Measurements from ENCODE around the gene TMEM107. TPM values are rescaled to one million over a fixed set of nuclear protein-coding genes. Genes with fewer than 3 reads are reported as not detected.

Gene TMEM107
- total RNA-seq, 1 donor from 2014 or later, result 19.3 TPM

- H3K4me1 Mint-ChIP-seq (ENCODE audit: low read depth), result peaks cover 34% of the 10 kb centered on the region
- H3K27me3 Mint-ChIP-seq (ENCODE audit: insufficient read depth), result no peaks in the 10 kb centered on the region
- H3K27ac Mint-ChIP-seq, result peak overlapping the region; percentile 94
- H3K36me3 Mint-ChIP-seq (ENCODE audit: low read depth), result peaks cover 14% of the 10 kb centered on the region
- peak overlapping the region; percentile 96 for H3K4me3 Mint-ChIP-seq
- intact Hi-C loops (cut with micrococcal nuclease), result loop anchor here (1.0 to 5.0 kb wide), 5 partner anchors 9 to 36 kb away; partner anchors contain the start of genes CTC1 and PFAS
- H3K9me3 Mint-ChIP-seq, result no peaks in the 10 kb centered on the region
- DNase-seq (ENCODE audit: low spot score), result no peak
Observed at GRCh38 chr17:8210761-8211458, 34.7 kb upstream of the TMEM107 start.

DNA sequence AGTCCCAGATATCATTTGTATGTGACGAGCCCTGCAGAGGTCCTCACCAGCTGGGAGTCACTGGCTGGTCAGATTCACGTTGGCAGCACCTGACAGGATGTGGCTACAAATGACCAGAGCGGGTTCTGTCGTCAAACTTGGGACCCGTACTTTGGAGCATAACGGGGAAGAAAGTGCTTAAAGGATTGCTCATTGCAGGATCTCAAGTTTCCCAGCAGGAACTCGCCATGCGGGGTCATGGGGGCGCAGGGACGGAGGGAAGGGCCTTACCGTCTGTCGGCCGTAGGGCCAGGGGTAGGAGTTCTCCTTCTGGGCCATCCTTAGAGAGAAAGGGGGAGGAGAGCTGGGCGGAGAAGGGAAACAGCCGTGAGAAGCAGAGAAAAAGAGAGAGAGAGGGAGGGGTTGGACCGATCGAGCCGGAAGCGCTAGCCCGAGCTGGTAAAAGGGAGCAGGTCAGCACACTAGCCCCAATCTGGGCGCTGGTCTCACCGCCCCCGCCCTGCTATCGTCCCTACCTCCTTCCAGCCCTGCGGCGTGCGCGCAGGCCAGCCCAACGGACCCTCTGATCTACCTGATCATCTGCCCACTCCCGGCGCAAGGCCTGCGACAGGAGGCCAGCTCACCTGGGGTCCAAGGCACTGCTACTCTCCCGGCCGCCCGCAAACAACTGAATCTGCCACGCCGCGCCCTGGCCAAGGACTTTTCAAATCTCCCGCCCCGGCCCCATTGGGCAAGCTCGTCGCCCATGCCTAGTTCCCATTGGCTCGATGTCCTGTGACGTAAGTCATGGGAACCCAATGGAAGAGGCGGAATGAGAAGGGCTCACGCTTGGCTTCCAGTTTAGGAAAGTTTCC lies 34.0 kb upstream of the TMEM107 start, which contains the start of gene AURKB:
Gene AURKB, minus strand, starts transcription at position 669 of the 854 bp plus-strand sequence. Its CDS starts 351 bp downstream, at position 318.
- intact Hi-C loops (cut with micrococcal nuclease), result loop anchor here (1.0 to 5.0 kb wide), 5 partner anchors 10 to 37 kb away; partner anchors contain the start of genes CTC1 and PFAS
- Mint-ChIP-seq H3K4me3 (peak within 1 kb of the TSS; percentile 96), H3K9me3 (no peaks in the 10 kb centered on the region), H3K27me3 (ENCODE audit: insufficient read depth) (no peaks in the 10 kb centered on the region), H3K36me3 (ENCODE audit: low read depth) (peaks cover 16% of the 10 kb centered on the region), H3K27ac (peak within 1 kb of the TSS; percentile 94), H3K4me1 (ENCODE audit: low read depth) (peaks cover 34% of the 10 kb centered on the region)
- DNase-seq (ENCODE audit: low spot score), result peak; percentile 91

- H3K27me3 Mint-ChIP-seq (ENCODE audit: insufficient read depth), result no peaks in the 10 kb centered on the region
- H3K36me3 Mint-ChIP-seq (ENCODE audit: low read depth), result peaks cover 27% of the 10 kb centered on the region
- DNase-seq (ENCODE audit: low spot score), result no peak
- no peak overlapping the region for H3K27ac Mint-ChIP-seq
- no peak overlapping the region for H3K4me3 Mint-ChIP-seq
- H3K9me3 Mint-ChIP-seq, result no peaks in the 10 kb centered on the region
- H3K4me1 Mint-ChIP-seq (ENCODE audit: low read depth), result peaks cover 29% of the 10 kb centered on the region
- intact Hi-C loops (cut with micrococcal nuclease), result no loop called here
Observed at GRCh38 chr17:8206536-8206935, 30.4 kb upstream of the TMEM107 start.

DNA sequence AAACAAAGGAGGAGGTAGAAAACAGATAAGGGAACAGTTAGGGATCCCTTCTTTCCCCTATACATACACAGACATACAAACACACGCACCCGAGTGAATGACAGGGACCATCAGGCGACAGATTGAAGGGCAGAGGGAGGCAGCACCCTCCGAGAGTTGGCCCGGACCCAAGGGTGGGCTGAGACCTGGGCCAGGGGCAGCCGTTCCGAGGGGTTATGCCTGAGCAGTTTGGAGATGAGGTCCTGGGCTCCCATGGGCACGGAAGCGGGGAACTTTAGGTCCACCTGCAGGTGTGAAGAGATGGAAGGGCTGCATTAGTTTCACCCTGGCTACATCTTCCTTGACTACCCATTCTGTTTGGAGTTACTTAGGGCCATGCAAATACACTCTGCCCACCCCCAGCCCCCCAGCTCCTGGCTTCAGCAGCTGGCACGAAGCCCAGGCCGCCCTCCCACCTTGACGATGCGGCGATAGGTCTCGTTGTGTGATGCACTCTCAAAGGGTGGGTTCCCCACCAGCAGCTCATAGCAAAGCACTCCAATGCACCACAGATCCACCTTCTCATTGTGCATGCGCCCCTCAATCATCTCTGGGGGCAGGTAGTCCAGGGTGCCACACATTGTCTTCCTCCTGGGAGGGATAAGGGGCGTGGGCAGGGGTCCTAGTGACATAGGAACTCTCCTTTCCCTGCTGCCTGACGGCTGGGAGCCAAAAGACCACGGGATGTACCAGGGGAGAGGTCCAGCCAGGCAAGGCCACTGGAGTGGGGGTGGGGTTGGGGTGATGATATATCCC lies 28.8 kb upstream of the TMEM107 start:
- peaks cover 30% of the 10 kb centered on the region for H3K36me3 Mint-ChIP-seq (ENCODE audit: low read depth)
- H3K4me1 Mint-ChIP-seq (ENCODE audit: low read depth), result peaks cover 26% of the 10 kb centered on the region
- H3K4me3 Mint-ChIP-seq, result no peak overlapping the region
- no peak for DNase-seq (ENCODE audit: low spot score)
- no peaks in the 10 kb centered on the region for H3K9me3 Mint-ChIP-seq
- H3K27ac Mint-ChIP-seq, result no peak overlapping the region
- no peaks in the 10 kb centered on the region for H3K27me3 Mint-ChIP-seq (ENCODE audit: insufficient read depth)
- intact Hi-C loops (cut with micrococcal nuclease), result no loop called here

DNA sequence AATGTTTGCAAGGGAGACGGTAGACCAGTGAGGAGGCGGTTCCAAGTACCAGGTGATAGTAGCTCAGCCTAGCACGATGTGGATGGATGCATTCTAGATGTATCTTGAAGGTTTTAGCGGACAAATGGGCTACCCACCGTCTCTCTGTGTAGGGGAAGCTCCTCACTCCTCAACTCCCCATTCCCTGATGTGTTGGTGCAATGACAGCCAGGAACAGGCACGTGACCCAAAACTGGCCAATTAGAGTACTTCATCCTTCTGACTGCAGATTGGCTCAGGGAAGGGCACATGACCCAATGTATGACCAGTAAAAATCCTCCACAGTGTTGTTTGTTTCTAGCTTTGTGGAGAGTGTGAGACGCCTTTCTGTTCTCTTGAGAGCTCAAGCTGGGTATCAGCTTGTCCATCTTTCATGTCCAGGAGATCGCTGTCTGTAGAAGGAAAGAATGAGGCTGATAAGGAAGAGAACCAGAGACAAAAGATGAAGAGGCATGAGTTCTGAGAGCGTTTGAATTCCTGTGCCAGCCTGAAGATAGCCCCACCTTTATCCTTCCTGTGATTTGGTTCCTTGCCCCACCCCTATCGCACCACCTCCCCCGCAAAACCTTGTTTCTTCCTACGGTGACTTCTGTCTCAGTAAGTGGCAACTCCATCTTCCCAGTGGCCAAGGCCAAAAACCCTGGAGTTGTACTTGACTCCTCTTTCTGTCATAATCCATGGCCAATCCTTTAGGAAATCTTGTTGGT lies 16.1 kb upstream of the TMEM107 start:
- Mint-ChIP-seq H3K9me3 (no peaks in the 10 kb centered on the region), H3K27ac (no peak overlapping the region), H3K36me3 (ENCODE audit: low read depth) (no peaks in the 10 kb centered on the region), H3K27me3 (ENCODE audit: insufficient read depth) (no peaks in the 10 kb centered on the region), H3K4me3 (no peak overlapping the region), H3K4me1 (ENCODE audit: low read depth) (peaks cover 18% of the 10 kb centered on the region)
- intact Hi-C loops (cut with micrococcal nuclease), result loop anchor here (1.0 kb wide), 2 partner anchors 8 to 18 kb away; partner anchors contain the start of gene AURKB
- DNase-seq (ENCODE audit: low spot score), result peak; percentile 73

DNA sequence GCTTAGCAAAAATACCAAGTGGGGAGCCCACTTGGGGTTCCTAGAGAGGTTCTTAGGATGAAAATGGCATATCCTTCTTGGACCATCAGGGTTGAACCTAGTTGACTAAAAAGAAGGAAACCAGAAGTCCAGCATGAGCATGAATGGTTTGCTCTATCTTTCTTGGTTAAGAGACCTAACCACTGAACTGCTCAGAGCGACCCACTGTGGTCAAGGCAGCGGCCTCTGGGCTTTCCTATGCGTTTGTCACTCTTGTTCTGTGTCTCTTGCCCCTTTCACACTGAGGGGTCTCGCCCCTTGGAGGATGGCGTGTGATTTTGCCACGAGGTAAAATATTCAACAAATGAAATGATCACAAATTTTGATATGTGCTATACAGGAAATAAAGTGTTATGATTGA lies 14.3 kb upstream of the TMEM107 start:
- no peaks in the 10 kb centered on the region for H3K36me3 Mint-ChIP-seq (ENCODE audit: low read depth)
- H3K9me3 Mint-ChIP-seq, result no peaks in the 10 kb centered on the region

GRCh38 chr17:8189711-8190477 lies 13.7 kb upstream of the TMEM107 start, which contains the start of gene BORCS6:
TSS of gene BORCS6 (minus strand) at chr17:8190180. CDS start at chr17:8190140, 40 bp downstream.
- Mint-ChIP-seq H3K36me3 (ENCODE audit: low read depth) (no peaks in the 10 kb centered on the region), H3K27me3 (ENCODE audit: insufficient read depth) (no peaks in the 10 kb centered on the region), H3K27ac (peak within 1 kb of the TSS; percentile 84), H3K4me3 (no peak within 1 kb of the TSS), H3K9me3 (no peaks in the 10 kb centered on the region), H3K4me1 (ENCODE audit: low read depth) (peaks cover 11% of the 10 kb centered on the region)
- peak; percentile 94 for DNase-seq (ENCODE audit: low spot score)
- intact Hi-C loops (cut with micrococcal nuclease), result loop anchor here (2.0 kb wide), 1 partner anchor 99 kb away; the partner anchor contains the start of gene RANGRF

More for the DNA sequence above, 14.3 kb upstream of the TMEM107 start:
- H3K27ac Mint-ChIP-seq, result peak overlapping the region; percentile 84
- H3K27me3 Mint-ChIP-seq (ENCODE audit: insufficient read depth), result no peaks in the 10 kb centered on the region
- H3K4me1 Mint-ChIP-seq (ENCODE audit: low read depth), result peaks cover 11% of the 10 kb centered on the region
- intact Hi-C loops (cut with micrococcal nuclease), result loop anchor here (2.0 kb wide), 1 partner anchor 98 kb away; the partner anchor contains the start of gene RANGRF
- DNase-seq (ENCODE audit: low spot score), result no peak
- H3K4me3 Mint-ChIP-seq, result no peak overlapping the region

GRCh38 chr17:8189041-8189710 lies 13.0 kb upstream of the TMEM107 start:
- intact Hi-C loops (cut with micrococcal nuclease), result no loop called here
- H3K4me1 Mint-ChIP-seq (ENCODE audit: low read depth), result peaks cover 12% of the 10 kb centered on the region
- peak; percentile 19 for DNase-seq (ENCODE audit: low spot score)
- H3K27me3 Mint-ChIP-seq (ENCODE audit: insufficient read depth), result no peaks in the 10 kb centered on the region
- H3K9me3 Mint-ChIP-seq, result no peaks in the 10 kb centered on the region
- H3K36me3 Mint-ChIP-seq (ENCODE audit: low read depth), result no peaks in the 10 kb centered on the region
- no peak overlapping the region for H3K4me3 Mint-ChIP-seq
- peak overlapping the region; percentile 84 for H3K27ac Mint-ChIP-seq

- Mint-ChIP-seq H3K27me3 (ENCODE audit: insufficient read depth) (no peaks in the 10 kb centered on the region), H3K27ac (no peak overlapping the region), H3K4me1 (ENCODE audit: low read depth) (peaks cover 17% of the 10 kb centered on the region), H3K36me3 (ENCODE audit: low read depth) (no peaks in the 10 kb centered on the region), H3K9me3 (no peaks in the 10 kb centered on the region), H3K4me3 (no peak overlapping the region)
- DNase-seq (ENCODE audit: low spot score), result no peak
- intact Hi-C loops (cut with micrococcal nuclease), result no loop called here
Observed at GRCh38 chr17:8188263-8188839, 12.2 kb upstream of the TMEM107 start.

- Mint-ChIP-seq H3K9me3 (no peaks in the 10 kb centered on the region), H3K4me1 (ENCODE audit: low read depth) (peaks cover 20% of the 10 kb centered on the region)
Observed at GRCh38 chr17:8187517-8188262, 11.5 kb upstream of the TMEM107 start.

More at GRCh38 chr17:8187517-8188262, 11.5 kb upstream of the TMEM107 start:
- Mint-ChIP-seq H3K27me3 (ENCODE audit: insufficient read depth) (no peaks in the 10 kb centered on the region), H3K27ac (no peak overlapping the region), H3K4me3 (no peak overlapping the region), H3K36me3 (ENCODE audit: low read depth) (no peaks in the 10 kb centered on the region)
- intact Hi-C loops (cut with micrococcal nuclease), result loop anchor here (1.0 to 2.0 kb wide), 9 partner anchors 13 to 344 kb away; partner anchors contain the start of gene SLC25A35
- DNase-seq (ENCODE audit: low spot score), result peak; percentile 89
